HG03159 (cell line): ENCODE results near the gene MEA1.
"Not testable (repeated sequence)": the region's sequence is repeated elsewhere in the genome, so short reads cannot be mapped to it uniquely, and the experiment has no call there.

Experiments
- ATAC-seq: cut with Tn5 transposase; IDR thresholded peaks from one replicate; pipeline ENCODE4 v1.9.1; 2021; ENCODE audit warnings: mild to moderate bottlenecking, moderate library complexity; ENCODE audit not compliant: unreplicated experiment

MEA1 gene

GRCh38 chr6:43013097-43013842 is 476 bp downstream of the MEA1 start:
- peak; percentile 1 for ATAC-seq

- ATAC-seq = no peak
These were observed 1.4 kb downstream of the MEA1 start for GRCh38 chr6:43012364-43012763.

- ATAC-seq = no peak
These were observed 2.5 kb downstream of the MEA1 start for GRCh38 chr6:43011207-43011606.

- no peak for ATAC-seq
These were observed 4.6 kb downstream of the MEA1 start for GRCh38 chr6:43009124-43009523.

- ATAC-seq = no peak
These were observed 6.6 kb downstream of the MEA1 start for GRCh38 chr6:43007126-43007525.

GRCh38 chr6:43006251-43006650 is 7.5 kb downstream of the MEA1 start:
- no peak for ATAC-seq

- ATAC-seq = no peak
These were observed 7.9 kb downstream of the MEA1 start for GRCh38 chr6:43005844-43006243.

GRCh38 chr6:43001843-43002242 is 11.9 kb downstream of the MEA1 start:
- ATAC-seq = no peak

GRCh38 chr6:42998205-42998604 is 15.5 kb downstream of the MEA1 start:
- ATAC-seq = not testable (repeated sequence)

- ATAC-seq = no peak
These were observed 17.2 kb downstream of the MEA1 start for GRCh38 chr6:42996513-42996912.

GRCh38 chr6:42993445-42993844 is 20.3 kb downstream of the MEA1 start:
- no peak for ATAC-seq

- no peak for ATAC-seq
These were observed 23.8 kb downstream of the MEA1 start for GRCh38 chr6:42989923-42990322.

GRCh38 chr6:42988486-42989020 is 25.2 kb downstream of the MEA1 start:
- ATAC-seq = no peak

GRCh38 chr6:42987533-42988451 is 26.0 kb downstream of the MEA1 start:
- no peak for ATAC-seq

GRCh38 chr6:42984924-42985475 is 28.7 kb downstream of the MEA1 start:
- no peak for ATAC-seq

- peak; percentile 92 for ATAC-seq
These were observed 29.5 kb downstream of the MEA1 start, which contains the start of gene PPP2R5D for GRCh38 chr6:42984001-42984923. Gene PPP2R5D, plus strand, starts transcription at chr6:42984570. Its CDS starts 108 bp downstream, at chr6:42984678.

GRCh38 chr6:42981836-42982235 is 31.9 kb downstream of the MEA1 start:
- ATAC-seq = no peak

GRCh38 chr6:42979523-42980177 is 34.1 kb downstream of the MEA1 start:
- ATAC-seq = peak; percentile 8

- peak; percentile 88 for ATAC-seq
These were observed 34.8 kb downstream of the MEA1 start, which contains the start of gene PEX6 for GRCh38 chr6:42978839-42979522. Gene PEX6, minus strand, starts transcription at chr6:42979181. Its CDS starts 31 bp downstream, at chr6:42979150.
